MM.1S (cell line): Measurements from ENCODE around the gene PGA3.

Source experiments
- DNase-seq: peaks from one replicate; pipeline ENCODE4 v3.0.0-alpha.2; 2015
- H2AFZ ChIP-seq: fragments of 300-600 bp; sonication (generic); 2 replicates; pipeline ENCODE4 v1.6.0; 2016; ENCODE audit warnings: antibody characterized with exemption, low read length
- H3F3A ChIP-seq: fragments of 300-600 bp; sonication (generic); 2 replicates; pipeline ENCODE4 v1.6.1; 2016; ENCODE audit warnings: mild to moderate bottlenecking, antibody characterized with exemption, low read length, moderate library complexity, mixed read lengths; ENCODE audit not compliant: insufficient read depth
- H3K27ac ChIP-seq: fragments of 300-600 bp; sonication (generic); 2 replicates; pipeline ENCODE4 v1.5.1; 2016; ENCODE audit warnings: mild to moderate bottlenecking, low read length
- H3K27me3 ChIP-seq: fragments of 300-600 bp; sonication (generic); replicated peaks from 2 replicates; pipeline ENCODE4 v1.6.0; 2016; ENCODE audit warnings: low read length; ENCODE audit not compliant: insufficient read depth
- H3K36me3 ChIP-seq: fragments of 300-600 bp; sonication (generic); replicated peaks from 2 replicates; pipeline ENCODE4 v1.6.1; 2016; ENCODE audit warnings: mild to moderate bottlenecking, low read length, mixed read lengths; ENCODE audit not compliant: insufficient read depth
- H3K4me1 ChIP-seq: fragments of 300-600 bp; sonication (generic); 2 replicates; pipeline ENCODE4 v1.6.1; 2016; ENCODE audit warnings: low read length, mixed read lengths
- H3K4me2 ChIP-seq: fragments of 300-600 bp; sonication (generic); 2 replicates; pipeline ENCODE4 v1.6.0; 2016; ENCODE audit warnings: low read depth, low read length
- H3K4me3 ChIP-seq: fragments of 300-600 bp; sonication (generic); 2 replicates; pipeline ENCODE4 v1.5.1; 2016; ENCODE audit warnings: low read length, mixed read lengths
- H3K79me2 ChIP-seq: fragments of 300-600 bp; sonication (generic); 2 replicates; pipeline ENCODE4 v1.6.1; 2016; ENCODE audit warnings: mixed run types, low read length, mixed read lengths
- H3K9ac ChIP-seq: fragments of 300-600 bp; sonication (generic); 2 replicates; pipeline ENCODE4 v1.6.1; 2016; ENCODE audit warnings: low read length, mixed read lengths
- H3K9me2 ChIP-seq: fragments of 300-600 bp; sonication (generic); replicated peaks from 2 replicates; pipeline ENCODE4 v1.6.1; 2016; ENCODE audit warnings: mild to moderate bottlenecking, low read length, mixed read lengths; ENCODE audit not compliant: insufficient read depth
- H3K9me3 ChIP-seq: fragments of 300-600 bp; sonication (generic); replicated peaks from 2 replicates; pipeline ENCODE4 v1.6.1; 2016; ENCODE audit warnings: mild to moderate bottlenecking, low read length, mixed read lengths; ENCODE audit not compliant: insufficient read depth
- H4K20me1 ChIP-seq: fragments of 300-600 bp; sonication (generic); 2 replicates; pipeline ENCODE4 v1.6.1; 2016; ENCODE audit warnings: mild to moderate bottlenecking, low read length, moderate library complexity, mixed read lengths; ENCODE audit not compliant: insufficient read depth
- EZH2 ChIP-seq: fragments of 300-600 bp; sonication (generic); optimal IDR thresholded peaks from 2 replicates; pipeline ENCODE3; 2017; ENCODE audit warnings: low read depth, mild to moderate bottlenecking, antibody characterized with exemption, low read length, mixed read lengths
- EZH2phosphoT487 ChIP-seq: fragments of 300-600 bp; sonication (generic); IDR thresholded peaks from 2 replicates; pipeline ENCODE4 v1.6.1; 2018; ENCODE audit warnings: antibody characterized with exemption, low read length
- TF ChIP-seq, protein P1 (sequence below): fragments of 300-600 bp; sonication (generic); IDR thresholded peaks from 2 replicates; pipeline ENCODE4 v1.5.1; 2016; ENCODE audit warnings: antibody characterized with exemption, low read length, mixed read lengths

Gene PGA3

DNA sequence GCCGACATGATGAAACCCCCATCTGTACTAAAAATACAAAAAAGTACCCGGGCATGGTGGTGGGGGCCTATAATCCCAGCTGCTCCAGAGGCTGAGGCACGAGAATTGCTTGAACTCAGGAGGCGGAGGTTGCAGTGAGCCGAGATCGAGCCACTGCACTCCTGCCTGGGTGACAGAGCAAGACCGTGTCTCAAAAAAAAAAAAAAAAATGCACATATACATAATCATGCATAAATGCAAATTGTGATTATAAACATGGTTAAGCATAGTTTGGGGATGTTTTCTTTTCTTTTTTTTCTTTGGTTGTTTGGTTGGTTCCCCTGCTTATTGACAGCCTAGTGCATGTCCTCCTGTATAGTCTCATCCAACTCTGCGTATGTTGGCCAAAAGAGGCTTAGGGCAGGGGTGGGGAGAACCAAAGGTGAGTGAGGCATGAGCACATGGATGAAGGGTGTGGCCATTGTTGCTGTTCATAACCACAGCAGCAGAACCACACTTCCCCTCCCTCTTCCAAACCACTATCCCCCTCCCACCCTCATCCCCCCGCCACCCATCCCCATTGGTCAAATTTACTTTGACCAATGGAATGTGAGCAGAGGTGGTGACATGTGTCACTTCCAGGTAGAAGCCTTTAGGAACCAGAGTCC is 35.1 kb upstream of the PGA3 start:
- TF ChIP-seq, protein P1, sequence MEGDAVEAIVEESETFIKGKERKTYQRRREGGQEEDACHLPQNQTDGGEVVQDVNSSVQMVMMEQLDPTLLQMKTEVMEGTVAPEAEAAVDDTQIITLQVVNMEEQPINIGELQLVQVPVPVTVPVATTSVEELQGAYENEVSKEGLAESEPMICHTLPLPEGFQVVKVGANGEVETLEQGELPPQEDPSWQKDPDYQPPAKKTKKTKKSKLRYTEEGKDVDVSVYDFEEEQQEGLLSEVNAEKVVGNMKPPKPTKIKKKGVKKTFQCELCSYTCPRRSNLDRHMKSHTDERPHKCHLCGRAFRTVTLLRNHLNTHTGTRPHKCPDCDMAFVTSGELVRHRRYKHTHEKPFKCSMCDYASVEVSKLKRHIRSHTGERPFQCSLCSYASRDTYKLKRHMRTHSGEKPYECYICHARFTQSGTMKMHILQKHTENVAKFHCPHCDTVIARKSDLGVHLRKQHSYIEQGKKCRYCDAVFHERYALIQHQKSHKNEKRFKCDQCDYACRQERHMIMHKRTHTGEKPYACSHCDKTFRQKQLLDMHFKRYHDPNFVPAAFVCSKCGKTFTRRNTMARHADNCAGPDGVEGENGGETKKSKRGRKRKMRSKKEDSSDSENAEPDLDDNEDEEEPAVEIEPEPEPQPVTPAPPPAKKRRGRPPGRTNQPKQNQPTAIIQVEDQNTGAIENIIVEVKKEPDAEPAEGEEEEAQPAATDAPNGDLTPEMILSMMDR = no peak
- TF ChIP-seq EZH2 = no peak
- TF ChIP-seq EZH2phosphoT487 = no peak
- H4K20me1 ChIP-seq = no peaks in the 10 kb centered on the region
- peaks cover 11% of the 10 kb centered on the region; the same call in 1 of the 2 replicates for H3K4me1 ChIP-seq
- no peak for DNase-seq
- H3K9ac ChIP-seq = no peak overlapping the region
- H3K4me3 ChIP-seq = no peak overlapping the region
- no peak overlapping the region; the same call in 1 of the 2 replicates for H3K27ac ChIP-seq
- H3K27me3 ChIP-seq = no peaks in the 10 kb centered on the region
- H3K9me2 ChIP-seq = no peaks in the 10 kb centered on the region
- peak overlapping the region; percentile 57; the same call in 1 of the 2 replicates for H3K4me2 ChIP-seq
- no peaks in the 10 kb centered on the region for H3F3A ChIP-seq
- H3K79me2 ChIP-seq = no peaks in the 10 kb centered on the region
- no peaks in the 10 kb centered on the region for H3K36me3 ChIP-seq
- no peak overlapping the region for H2AFZ ChIP-seq
- no peaks in the 10 kb centered on the region for H3K9me3 ChIP-seq

DNA sequence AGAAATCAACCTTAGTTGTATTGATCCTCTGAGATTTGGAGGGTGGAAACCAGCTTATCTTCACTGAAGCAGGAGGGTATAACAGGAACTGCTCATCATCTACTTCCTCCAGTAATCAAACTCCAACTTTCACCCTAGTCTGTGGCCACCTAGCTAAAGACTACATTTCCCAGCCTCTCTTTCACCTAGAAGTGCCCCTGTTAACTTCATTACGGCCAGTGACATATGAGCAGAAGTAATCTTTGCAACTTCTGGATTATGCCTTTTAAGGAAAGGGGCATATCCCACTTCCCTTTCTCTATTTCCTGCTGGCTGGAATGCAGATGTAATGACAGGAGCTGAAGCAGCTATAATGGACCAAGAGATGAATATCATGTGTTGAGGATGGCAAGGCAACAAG is 34.5 kb upstream of the PGA3 start:
- H3K27ac ChIP-seq = no peak overlapping the region
- no peaks in the 10 kb centered on the region for H3K9me2 ChIP-seq
- H3K4me1 ChIP-seq = peaks cover 11% of the 10 kb centered on the region; the same call in 1 of the 2 replicates
- no peak overlapping the region for H3K4me2 ChIP-seq
- H3K27me3 ChIP-seq = no peaks in the 10 kb centered on the region
- DNase-seq = no peak
- H3K9ac ChIP-seq = no peak overlapping the region
- no peaks in the 10 kb centered on the region for H3K9me3 ChIP-seq
- H3K4me3 ChIP-seq = no peak overlapping the region
- no peaks in the 10 kb centered on the region for H3K79me2 ChIP-seq
- H3K36me3 ChIP-seq = no peaks in the 10 kb centered on the region
- H4K20me1 ChIP-seq = no peaks in the 10 kb centered on the region
- no peak overlapping the region for H2AFZ ChIP-seq
- no peak for TF ChIP-seq EZH2phosphoT487
- TF ChIP-seq, protein P1 = no peak
- no peak for TF ChIP-seq EZH2
- H3F3A ChIP-seq = no peaks in the 10 kb centered on the region

DNA sequence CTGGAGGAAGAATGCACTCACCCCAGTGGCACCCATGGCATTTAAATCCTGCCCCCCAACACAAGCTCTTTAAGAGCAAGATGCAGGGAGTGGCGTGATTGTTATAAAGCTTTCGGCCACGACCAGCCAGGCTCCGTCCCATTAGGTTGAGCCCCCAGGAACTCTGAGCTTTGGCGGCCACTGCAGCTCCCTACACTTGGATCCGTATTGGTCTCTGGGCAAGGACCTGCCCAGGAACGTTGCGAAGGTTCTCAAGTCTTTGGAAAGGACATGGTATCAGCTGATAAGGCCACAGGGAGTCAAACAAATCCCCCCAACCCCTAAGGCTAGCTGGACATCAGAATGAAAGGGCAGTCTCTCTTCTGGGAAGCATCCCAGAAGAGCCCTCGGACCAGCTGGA is 32.7 kb upstream of the PGA3 start:
- H2AFZ ChIP-seq = no peak overlapping the region
- no peak for DNase-seq

More for the DNA sequence above, 32.7 kb upstream of the PGA3 start:
- Histone ChIP-seq H3K4me1 (peaks cover 11% of the 10 kb centered on the region; the same call in 1 of the 2 replicates), H3K79me2 (no peaks in the 10 kb centered on the region), H3K27ac (no peak overlapping the region), H3K36me3 (no peaks in the 10 kb centered on the region), H3F3A (no peaks in the 10 kb centered on the region), H3K9me3 (no peaks in the 10 kb centered on the region), H3K4me2 (no peak overlapping the region), H3K4me3 (no peak overlapping the region), H3K9ac (no peak overlapping the region), H3K27me3 (no peaks in the 10 kb centered on the region; the same call in 1 of the 2 replicates), H3K9me2 (no peaks in the 10 kb centered on the region), H4K20me1 (no peaks in the 10 kb centered on the region)
- TF ChIP-seq EZH2phosphoT487 (no peak), EZH2 (no peak)
- TF ChIP-seq, protein P1 = no peak
